OCI-LY3 (cell line): Measurements from ENCODE around the gene TOLLIP.
"Not testable (repeated sequence)": the region's sequence is repeated elsewhere in the genome, so short reads cannot be mapped to it uniquely, and the experiment has no call there.

ENCODE experiments used
- H2AFZ ChIP-seq: fragments of 200-600, 300-600 bp; shearing (Covaris generic); 2 replicates; pipeline ENCODE4 v1.6.0; 2014; ENCODE audit warnings: antibody characterized with exemption, low read depth, low read length
- H3K27ac ChIP-seq: fragments of 200-600, 300-600 bp; sonication (generic); 2 replicates; pipeline ENCODE4 v1.5.1; 2014; ENCODE audit warnings: mild to moderate bottlenecking, low read length, moderate library complexity, mixed read lengths
- H3K27me3 ChIP-seq: fragments of 200-600, 300-600 bp; sonication (generic); 2 replicates; pipeline ENCODE4 v1.6.1; 2014; ENCODE audit warnings: low read depth, low read length, mixed read lengths
- H3K36me3 ChIP-seq: fragments of 200-600, 300-600 bp; sonication (generic); replicated peaks from 2 replicates; pipeline ENCODE3; 2014; ENCODE audit warnings: low read depth, low read length, mixed read lengths
- H3K4me1 ChIP-seq: fragments of 300-600, 200-600 bp; sonication (generic); 2 replicates; pipeline ENCODE4 v1.6.1; 2014; ENCODE audit warnings: low read length, mixed read lengths
- H3K4me2 ChIP-seq: fragments of 200-600, 300-600 bp; sonication (generic); 2 replicates; pipeline ENCODE4 v1.6.1; 2014; ENCODE audit warnings: low read length, mixed read lengths
- H3K4me3 ChIP-seq: fragments of 300-600, 200-600 bp; sonication (generic); 2 replicates; pipeline ENCODE4 v1.5.1; 2014; ENCODE audit warnings: antibody characterized with exemption, mild to moderate bottlenecking, low read length, moderate library complexity
- H3K79me2 ChIP-seq: fragments of 300-600, 200-600 bp; shearing (Covaris generic); 2 replicates; pipeline ENCODE4 v1.6.1; 2014; ENCODE audit warnings: mild to moderate bottlenecking, low read length, mixed read lengths
- H3K9ac ChIP-seq: fragments of 300-600, 200-600 bp; shearing (Covaris generic); 2 replicates; pipeline ENCODE4 v1.6.0; 2014; ENCODE audit warnings: mild to moderate bottlenecking, low read length, moderate library complexity
- H3K9me3 ChIP-seq: fragments of 200-600, 300-600 bp; shearing (Covaris generic); 2 replicates; pipeline ENCODE4 v1.6.1; 2014; ENCODE audit warnings: low read length, mixed read lengths; ENCODE audit not compliant: insufficient read depth
- H4K20me1 ChIP-seq: fragments of 200-600, 300-600 bp; sonication (generic); 2 replicates; pipeline ENCODE4 v1.6.1; 2016; ENCODE audit warnings: low read length, mixed read lengths; ENCODE audit not compliant: insufficient read depth
- CTCF ChIP-seq: fragments of 200-600, 300-600 bp; sonication (generic); IDR thresholded peaks from 2 replicates; pipeline ENCODE4 v1.5.1; 2014; ENCODE audit warnings: antibody characterized with exemption, low read length, low read depth
- EZH2phosphoT487 ChIP-seq: fragments of 200-600 bp; shearing (Covaris generic); IDR thresholded peaks from 2 replicates; pipeline ENCODE4 v1.6.1; 2018; ENCODE audit warnings: antibody characterized with exemption, mixed run types, low read depth

Gene TOLLIP

GRCh38 chr11:1309498-1310317, at the start of gene TOLLIP:
TSS of gene TOLLIP (minus strand) at chr11:1309632. CDS start at chr11:1309498, 134 bp downstream.
- no peak for TF ChIP-seq EZH2phosphoT487
- peak; percentile 26 for TF ChIP-seq CTCF
- peak within 1 kb of the TSS; percentile 89 for H3K4me2 ChIP-seq
- H4K20me1 ChIP-seq = no peaks in the 10 kb centered on the region; the same call in 1 of the 2 replicates
- peaks cover 28% of the 10 kb centered on the region for H3K4me1 ChIP-seq
- peaks cover 10% of the 10 kb centered on the region for H3K36me3 ChIP-seq
- peak within 1 kb of the TSS; percentile 83 for H3K4me3 ChIP-seq
- peak within 1 kb of the TSS; percentile 76 for H3K27ac ChIP-seq
- peak within 1 kb of the TSS; percentile 82 for H3K9ac ChIP-seq
- peaks cover 15% of the 10 kb centered on the region; the same call in 1 of the 2 replicates for H3K9me3 ChIP-seq
- peaks cover 30% of the 10 kb centered on the region for H3K79me2 ChIP-seq
- peak within 1 kb of the TSS; percentile 22; the same call in 1 of the 2 replicates for H2AFZ ChIP-seq
- H3K27me3 ChIP-seq = no peaks in the 10 kb centered on the region

DNA sequence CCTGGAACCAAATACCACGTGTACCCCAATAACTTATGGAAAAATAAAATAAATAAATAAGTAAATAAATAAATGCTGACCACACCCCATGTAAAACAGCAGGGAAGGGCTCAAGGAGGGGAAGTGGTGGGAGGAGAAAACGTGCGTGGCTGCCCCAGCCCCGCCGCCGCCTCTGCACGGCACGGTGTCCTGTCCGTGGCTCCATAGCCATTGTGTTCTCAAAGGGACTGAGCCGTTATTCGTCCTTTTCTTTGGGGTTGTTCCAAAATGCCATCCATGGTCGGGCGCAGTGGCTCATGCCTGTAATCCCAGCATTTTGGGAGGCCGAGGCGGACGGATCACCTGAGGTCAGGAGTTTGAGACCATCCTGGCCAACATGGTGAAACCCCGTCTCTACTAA, 49.5 kb upstream of the TOLLIP start:
- H3K9me3 ChIP-seq, H3K36me3 ChIP-seq, H3K4me1 ChIP-seq, H3K4me3 ChIP-seq, H4K20me1 ChIP-seq, H3K27ac ChIP-seq, H3K79me2 ChIP-seq, H2AFZ ChIP-seq, H3K27me3 ChIP-seq, H3K9ac ChIP-seq, H3K4me2 ChIP-seq: not testable (repeated sequence)

DNA sequence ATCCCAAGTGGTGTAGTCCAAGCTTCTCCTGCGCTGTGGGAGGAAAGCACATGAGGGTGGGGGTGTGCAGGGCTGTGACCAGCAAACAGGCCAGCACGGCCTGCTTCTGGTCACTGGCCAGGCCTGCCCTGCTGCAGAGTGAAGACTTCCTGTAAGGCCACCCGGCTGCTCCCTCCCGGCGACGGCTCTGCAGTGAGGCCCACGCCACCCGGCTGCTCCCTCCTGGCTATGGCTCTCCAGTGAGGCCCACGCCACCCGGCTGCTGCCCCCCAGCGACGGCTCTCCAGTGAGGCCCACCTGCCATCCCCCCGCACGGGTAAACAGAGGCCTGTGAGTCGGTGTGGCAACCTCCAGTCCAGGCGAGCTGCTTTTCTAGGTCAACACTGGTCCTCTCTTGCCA, 48.9 kb upstream of the TOLLIP start:
- Histone ChIP-seq H3K9me3 (no peaks in the 10 kb centered on the region), H3K27me3 (no peaks in the 10 kb centered on the region), H3K36me3 (no peaks in the 10 kb centered on the region), H3K4me1 (no peaks in the 10 kb centered on the region), H2AFZ (no peak overlapping the region), H3K4me2 (no peak overlapping the region), H3K4me3 (no peak overlapping the region), H4K20me1 (no peaks in the 10 kb centered on the region), H3K79me2 (no peaks in the 10 kb centered on the region), H3K9ac (no peak overlapping the region), H3K27ac (no peak overlapping the region)
- TF ChIP-seq CTCF (no peak), EZH2phosphoT487 (no peak)

DNA sequence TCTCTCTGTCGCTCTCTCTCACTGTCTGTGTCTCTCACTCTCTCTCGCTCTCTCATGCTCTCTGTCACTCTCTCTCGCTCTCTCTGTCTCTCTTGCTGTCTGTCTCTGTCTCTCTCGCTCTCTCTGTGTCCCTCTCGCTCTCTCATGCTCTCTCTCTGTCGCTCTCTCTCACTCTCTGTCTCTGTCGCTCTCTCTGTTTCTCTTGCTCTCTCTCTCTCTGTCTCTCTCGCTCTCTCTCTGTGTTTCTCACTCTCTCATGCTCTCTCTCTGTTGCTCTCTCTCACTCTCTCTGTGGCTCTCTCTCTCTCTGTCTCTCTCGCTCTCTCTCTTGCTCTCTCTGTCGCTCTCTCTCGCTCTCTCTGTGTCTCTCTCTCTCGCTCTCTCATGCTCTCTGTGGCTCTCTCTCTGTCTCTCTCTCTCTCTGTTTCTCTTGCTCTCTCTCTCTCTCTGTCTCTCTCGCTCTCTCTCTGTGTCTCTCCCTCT, 47.1 kb upstream of the TOLLIP start:
- TF ChIP-seq EZH2phosphoT487 (no peak), CTCF (no peak)
- no peaks in the 10 kb centered on the region for H3K9me3 ChIP-seq
- no peak overlapping the region for H3K27ac ChIP-seq
- H3K36me3 ChIP-seq = no peaks in the 10 kb centered on the region
- H3K4me2 ChIP-seq = no peak overlapping the region
- no peaks in the 10 kb centered on the region for H4K20me1 ChIP-seq
- no peaks in the 10 kb centered on the region for H3K4me1 ChIP-seq
- no peaks in the 10 kb centered on the region for H3K27me3 ChIP-seq
- no peak overlapping the region for H3K9ac ChIP-seq
- H3K79me2 ChIP-seq = no peaks in the 10 kb centered on the region
- no peak overlapping the region for H2AFZ ChIP-seq
- no peak overlapping the region for H3K4me3 ChIP-seq
